HG02623 (cell line): ENCODE results near the gene DDX42.

Experiments
- ATAC-seq: cut with Tn5 transposase; IDR thresholded peaks from one replicate; pipeline ENCODE4 v1.9.1; 2021; ENCODE audit warnings: moderate library complexity; ENCODE audit not compliant: unreplicated experiment

Gene DDX42

GRCh38 chr17:63821804-63822203 lies 47.8 kb downstream of the DDX42 start:
- ATAC-seq = no peak

- ATAC-seq = no peak
Measured at GRCh38 chr17:63822537-63822936, 48.6 kb downstream of the DDX42 start.

GRCh38 chr17:63823659-63824331 lies 49.8 kb downstream of the DDX42 start:
- no peak for ATAC-seq

GRCh38 chr17:63824362-63824761 lies 50.4 kb downstream of the DDX42 start:
- ATAC-seq = no peak

GRCh38 chr17:63826468-63827001 lies 52.6 kb downstream of the DDX42 start:
- no peak for ATAC-seq

- ATAC-seq = peak; percentile 93
Measured at GRCh38 chr17:63827002-63827800, 53.2 kb downstream of the DDX42 start, which contains the start of the genes FTSJ3 and PSMC5. FTSJ3 (minus strand) TSS chr17:63827663; CDS start chr17:63826902, 761 bp downstream. PSMC5 (plus strand) TSS chr17:63827431; CDS start chr17:63827491, 60 bp downstream.

GRCh38 chr17:63827801-63828221 lies 53.8 kb downstream of the DDX42 start:
- ATAC-seq = no peak

GRCh38 chr17:63828936-63829335 lies 55.0 kb downstream of the DDX42 start:
- no peak for ATAC-seq

- no peak for ATAC-seq
Measured at GRCh38 chr17:63830278-63830677, 56.3 kb downstream of the DDX42 start.

- ATAC-seq = no peak
Measured at GRCh38 chr17:63830904-63831491, 57.0 kb downstream of the DDX42 start.

- ATAC-seq = no peak
Measured at GRCh38 chr17:63831505-63831904, 57.5 kb downstream of the DDX42 start.

GRCh38 chr17:63832014-63832413 lies 58.0 kb downstream of the DDX42 start:
- ATAC-seq = no peak

GRCh38 chr17:63832455-63832854 lies 58.5 kb downstream of the DDX42 start:
- ATAC-seq = no peak

- ATAC-seq = no peak
Measured at GRCh38 chr17:63833026-63833740, 59.2 kb downstream of the DDX42 start.

- ATAC-seq = no peak
Measured at GRCh38 chr17:63833741-63834373, 59.9 kb downstream of the DDX42 start.

GRCh38 chr17:63834431-63835166 lies 60.6 kb downstream of the DDX42 start:
- no peak for ATAC-seq

- no peak for ATAC-seq
Measured at GRCh38 chr17:63835167-63835720, 61.3 kb downstream of the DDX42 start.

GRCh38 chr17:63836811-63837210 lies 62.8 kb downstream of the DDX42 start:
- no peak for ATAC-seq

- ATAC-seq = no peak
Measured at GRCh38 chr17:63837480-63837879, 63.5 kb downstream of the DDX42 start.
